Sigmoid colon (tissue), 7 donors: Measurements from ENCODE around the gene NOS1AP. TPM values are rescaled to one million over a fixed set of nuclear protein-coding genes. Genes with fewer than 3 reads are reported as not detected.

Experiments used
- DNase-seq: peaks from one replicate; pipeline ENCODE4 v3.0.0-alpha.2; 2019
- H3K27ac ChIP-seq, 4 donors: fragments of 200-600 bp; sonication (generic); one replicate each; pipeline ENCODE4 v1.5.1; 2016 to 2019; ENCODE audit warnings: mild to moderate bottlenecking in 1 of 4
- H3K27me3 ChIP-seq, 3 donors: fragments of 200-600 bp; sonication (generic); one replicate each; pipeline ENCODE4 v1.5.1; 2019; ENCODE audit warnings: mild to moderate bottlenecking in 1 of 3
- H3K36me3 ChIP-seq, 4 donors: fragments of 200-600 bp; sonication (generic); one replicate each; pipeline ENCODE4 v1.5.1; 2016 to 2019
- H3K4me1 ChIP-seq, 4 donors: fragments of 200-600 bp; sonication (generic); one replicate each; pipeline ENCODE4 v1.5.1; 2017 to 2019
- H3K4me3 ChIP-seq, 4 donors: fragments of 200-600 bp; sonication (generic); one replicate each; pipeline ENCODE4 v1.5.1; 2017 to 2019; ENCODE audit warnings: mild to moderate bottlenecking in 2 of 4, moderate library complexity in 1 of 4
- H3K9me3 ChIP-seq, 4 donors: fragments of 200-600 bp in 3 of 4; sonication (generic) in 3 of 4; one replicate each; pipeline versions ENCODE4 v1.5.1 to v1.6.1; 2013 to 2019
- EP300 ChIP-seq, 4 donors: sonication (generic); formaldehyde crosslinking; IDR thresholded peaks; one replicate each; pipeline ENCODE4 v1.6.1; 2017; ENCODE audit warnings: antibody characterized with exemption in 4 of 4
- POLR2A ChIP-seq, 2 donors: fragments of 450-650 bp; IDR thresholded peaks; one replicate each; pipeline ENCODE4 v1.6.1; 2016; ENCODE audit warnings: antibody characterized with exemption in 2 of 2, mild to moderate bottlenecking in 2 of 2, moderate library complexity in 2 of 2
- POLR2AphosphoS5 ChIP-seq, 4 donors: sonication (generic); formaldehyde crosslinking; IDR thresholded peaks; one replicate each; pipeline ENCODE4 v1.6.1; 2017; ENCODE audit warnings: antibody characterized with exemption in 4 of 4
- WGBS, 2 donors: extraction: QIAGEN DNeasy Blood & Tissue Kit; methylation state at CpG; one replicate each; pipeline ENCODE4 v1.1.7; 2013; 5-methylcytosine and 5-hydroxymethylcytosine counted together
- intact Hi-C: fragments of 100-400 bp; cut with DNase I; formaldehyde crosslinking; loops from one replicate; pipeline ENCODE4 v1.15.1; 2023
- polyA plus RNA-seq, 3 donors: library from polyadenylated mRNA; stranded (reverse); fragments of 200-250 nt; gene quantifications; one replicate each; pipeline ENCODE4 v1.2.3, GENCODE V29; 2013
- total RNA-seq, 4 donors: library from RNA; depleted of rRNA; stranded (reverse); fragments of >200 nt; gene quantifications; one replicate each; pipeline ENCODE4 v1.1.0, GENCODE V29; 2016
- TF ChIP-seq, protein P1 (sequence below), 4 experiments: fragments of 450-650 bp in 3 of 4; fragments of 200-600 bp in 1 of 4; IDR thresholded peaks; one replicate each; pipeline ENCODE4 v1.5.1; 2016 to 2019; ENCODE audit warnings: antibody characterized with exemption in 4 of 4, mild to moderate bottlenecking in 3 of 4, moderate library complexity in 2 of 4
- donor health status: healthy with polysubstance abuse.
- donor health status: Bipolar disorder and iron deficiency.
- donor health status: healthy.

NOS1AP gene
- total and polyA plus RNA-seq, 7 donors: 1.2 to 11.9 (median 4.6) TPM

DNA sequence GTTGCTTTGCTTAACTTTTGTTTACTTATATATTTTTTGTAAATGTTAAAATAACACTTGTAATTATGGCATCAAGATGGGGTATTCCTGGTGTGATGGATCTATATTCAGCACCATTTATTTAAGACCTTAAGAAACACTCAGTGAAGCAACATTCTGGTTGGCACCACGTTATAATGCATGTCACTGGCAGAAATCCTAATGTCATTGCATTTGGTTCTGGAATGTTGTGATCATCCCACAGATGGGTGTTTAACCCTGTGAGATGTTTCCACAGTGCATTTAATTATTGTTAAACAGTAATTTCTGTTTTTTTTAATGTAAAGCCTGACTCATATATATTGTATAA is 116.5 kb downstream of the NOS1AP start:
- WGBS, 2 donors: 42 to 86% methylated on average over 1 of the region's 1 CpG
- no peaks in the 10 kb centered on the region for H3K36me3 ChIP-seq
- H3K4me1 ChIP-seq: peaks cover 0 to 11% (median 10%) of the 10 kb centered on the region in 4 donors
- H3K9me3 ChIP-seq: no peaks in the 10 kb centered on the region
- no peak for DNase-seq
- TF ChIP-seq, protein P1, sequence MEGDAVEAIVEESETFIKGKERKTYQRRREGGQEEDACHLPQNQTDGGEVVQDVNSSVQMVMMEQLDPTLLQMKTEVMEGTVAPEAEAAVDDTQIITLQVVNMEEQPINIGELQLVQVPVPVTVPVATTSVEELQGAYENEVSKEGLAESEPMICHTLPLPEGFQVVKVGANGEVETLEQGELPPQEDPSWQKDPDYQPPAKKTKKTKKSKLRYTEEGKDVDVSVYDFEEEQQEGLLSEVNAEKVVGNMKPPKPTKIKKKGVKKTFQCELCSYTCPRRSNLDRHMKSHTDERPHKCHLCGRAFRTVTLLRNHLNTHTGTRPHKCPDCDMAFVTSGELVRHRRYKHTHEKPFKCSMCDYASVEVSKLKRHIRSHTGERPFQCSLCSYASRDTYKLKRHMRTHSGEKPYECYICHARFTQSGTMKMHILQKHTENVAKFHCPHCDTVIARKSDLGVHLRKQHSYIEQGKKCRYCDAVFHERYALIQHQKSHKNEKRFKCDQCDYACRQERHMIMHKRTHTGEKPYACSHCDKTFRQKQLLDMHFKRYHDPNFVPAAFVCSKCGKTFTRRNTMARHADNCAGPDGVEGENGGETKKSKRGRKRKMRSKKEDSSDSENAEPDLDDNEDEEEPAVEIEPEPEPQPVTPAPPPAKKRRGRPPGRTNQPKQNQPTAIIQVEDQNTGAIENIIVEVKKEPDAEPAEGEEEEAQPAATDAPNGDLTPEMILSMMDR (IDR thresholded peaks at IDR 0.05): no peak
- TF ChIP-seq POLR2AphosphoS5 (IDR thresholded peaks at IDR 0.05) (no peak), EP300 (IDR thresholded peaks at IDR 0.05) (no peak), POLR2A (IDR thresholded peaks at IDR 0.05) (no peak)
- intact Hi-C loops: no loop called here
- no peak overlapping the region for H3K27ac ChIP-seq
- no peak overlapping the region for H3K4me3 ChIP-seq
- H3K27me3 ChIP-seq: no peaks in the 10 kb centered on the region

DNA sequence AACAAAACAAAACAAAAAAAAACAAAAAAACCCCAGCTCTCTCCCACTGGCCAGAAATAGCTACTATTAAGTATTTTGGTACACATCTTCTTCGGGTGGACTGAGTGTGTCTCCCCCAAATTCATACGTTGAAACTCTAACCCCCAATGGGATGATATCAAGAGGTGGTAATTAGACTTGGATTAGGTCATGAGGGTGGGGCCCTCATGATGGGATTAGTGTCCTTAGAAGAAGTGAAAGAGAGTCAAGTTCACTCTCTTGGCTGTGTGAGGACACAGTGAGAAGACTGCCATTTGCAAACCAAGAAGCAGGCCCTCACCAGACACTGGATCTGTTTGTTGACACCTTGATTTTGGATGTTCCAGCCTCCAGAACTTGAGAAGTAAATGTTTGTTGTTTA is 116.9 kb downstream of the NOS1AP start:
- no peaks in the 10 kb centered on the region for H3K27me3 ChIP-seq
- no peak overlapping the region for H3K4me3 ChIP-seq
- peaks cover 0 to 11% (median 10%) of the 10 kb centered on the region in 4 donors for H3K4me1 ChIP-seq
- TF ChIP-seq, protein P1 (IDR thresholded peaks at IDR 0.05): no peak
- TF ChIP-seq EP300 (IDR thresholded peaks at IDR 0.05) (no peak), POLR2AphosphoS5 (IDR thresholded peaks at IDR 0.05) (no peak), POLR2A (IDR thresholded peaks at IDR 0.05) (no peak)
- no peaks in the 10 kb centered on the region for H3K9me3 ChIP-seq
- H3K36me3 ChIP-seq: no peaks in the 10 kb centered on the region
- no peak for DNase-seq
- no peak overlapping the region for H3K27ac ChIP-seq
- intact Hi-C loops: no loop called here
- 47 to 79% methylated on average over 2 of the region's 2 CpGs for WGBS, 2 donors

DNA sequence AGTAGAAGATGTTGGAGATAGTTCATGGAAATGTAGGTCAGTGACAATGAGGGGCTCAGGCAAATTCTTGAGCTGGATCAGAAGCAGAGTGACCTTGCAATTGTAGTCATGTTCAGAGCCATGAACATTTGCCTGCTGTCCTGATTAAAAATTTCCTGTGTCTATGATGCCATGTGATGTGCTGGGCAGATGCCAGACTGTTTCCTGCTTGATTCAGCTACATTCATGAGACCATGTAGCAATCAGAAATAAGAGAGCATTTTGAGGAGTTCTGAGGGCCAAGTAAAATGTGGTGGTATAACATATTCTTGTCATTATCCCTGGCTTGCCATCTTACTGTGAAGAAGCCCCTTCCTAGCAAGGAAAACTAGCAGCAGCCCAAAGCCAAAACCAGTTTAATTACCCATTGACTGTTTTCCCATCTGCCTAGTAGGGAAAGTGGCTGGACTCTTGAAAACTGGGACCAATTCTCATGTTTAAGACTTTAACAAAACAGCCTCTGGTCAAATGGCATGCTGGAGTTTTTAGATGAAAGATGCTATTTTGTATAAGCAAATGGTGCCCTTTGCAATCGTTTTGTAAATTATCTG is 118.3 kb downstream of the NOS1AP start:
- no peak overlapping the region for H3K4me3 ChIP-seq
- H3K36me3 ChIP-seq: no peaks in the 10 kb centered on the region
- 79 to 82% methylated on average over 1 of the region's 1 CpG for WGBS, 2 donors
- no peaks in the 10 kb centered on the region for H3K27me3 ChIP-seq
- DNase-seq: no peak
- intact Hi-C loops: no loop called here
- H3K9me3 ChIP-seq: no peaks in the 10 kb centered on the region
- H3K27ac ChIP-seq: no peak overlapping the region
- no peak for TF ChIP-seq POLR2AphosphoS5 (IDR thresholded peaks at IDR 0.05)
- TF ChIP-seq, protein P1 (IDR thresholded peaks at IDR 0.05): no peak
- H3K4me1 ChIP-seq: peaks cover 0 to 21% (median 18%) of the 10 kb centered on the region in 4 donors

DNA sequence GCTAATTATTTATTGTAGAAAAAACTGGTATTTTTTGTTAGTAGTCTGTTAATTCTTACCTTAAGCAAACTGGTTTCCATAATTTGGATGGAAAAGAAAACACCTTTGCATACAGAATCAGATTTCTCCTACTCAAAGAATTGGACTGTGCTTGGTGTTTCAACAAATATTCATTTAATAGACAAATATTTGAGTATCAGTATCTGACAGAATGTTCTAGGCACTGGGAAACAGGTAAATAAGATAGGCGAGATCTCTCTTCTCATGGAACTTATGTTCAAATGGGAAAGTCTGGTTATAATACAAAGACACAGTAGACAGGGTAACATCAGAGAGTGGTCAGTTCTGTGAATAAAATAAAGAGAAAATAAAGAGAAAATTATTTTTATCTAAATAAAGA is 119.9 kb downstream of the NOS1AP start:
- no peaks in the 10 kb centered on the region for H3K36me3 ChIP-seq
- no peak overlapping the region for H3K4me3 ChIP-seq
- intact Hi-C loops: no loop called here
- DNase-seq: no peak
- TF ChIP-seq POLR2AphosphoS5 (IDR thresholded peaks at IDR 0.05) (no peak), POLR2A (IDR thresholded peaks at IDR 0.05) (no peak), EP300 (IDR thresholded peaks at IDR 0.05) (no peak)
- TF ChIP-seq, protein P1 (IDR thresholded peaks at IDR 0.05): no peak
- no peaks in the 10 kb centered on the region for H3K27me3 ChIP-seq
- WGBS, 2 donors: 95 to 98% methylated on average over 1 of the region's 1 CpG
- H3K27ac ChIP-seq: no peak overlapping the region
- no peaks in the 10 kb centered on the region for H3K9me3 ChIP-seq
- H3K4me1 ChIP-seq: peaks cover 0 to 36% (median 33%) of the 10 kb centered on the region in 4 donors
